ENCODE results near the gene SPARCL1. TPM values are rescaled to one million over a fixed set of nuclear protein-coding genes. Genes with fewer than 3 reads are reported as not detected.

Gene SPARCL1
- total and polyA plus RNA-seq, 4 donors, result 1.9 to 25.8 (median 13.3) TPM

DNA sequence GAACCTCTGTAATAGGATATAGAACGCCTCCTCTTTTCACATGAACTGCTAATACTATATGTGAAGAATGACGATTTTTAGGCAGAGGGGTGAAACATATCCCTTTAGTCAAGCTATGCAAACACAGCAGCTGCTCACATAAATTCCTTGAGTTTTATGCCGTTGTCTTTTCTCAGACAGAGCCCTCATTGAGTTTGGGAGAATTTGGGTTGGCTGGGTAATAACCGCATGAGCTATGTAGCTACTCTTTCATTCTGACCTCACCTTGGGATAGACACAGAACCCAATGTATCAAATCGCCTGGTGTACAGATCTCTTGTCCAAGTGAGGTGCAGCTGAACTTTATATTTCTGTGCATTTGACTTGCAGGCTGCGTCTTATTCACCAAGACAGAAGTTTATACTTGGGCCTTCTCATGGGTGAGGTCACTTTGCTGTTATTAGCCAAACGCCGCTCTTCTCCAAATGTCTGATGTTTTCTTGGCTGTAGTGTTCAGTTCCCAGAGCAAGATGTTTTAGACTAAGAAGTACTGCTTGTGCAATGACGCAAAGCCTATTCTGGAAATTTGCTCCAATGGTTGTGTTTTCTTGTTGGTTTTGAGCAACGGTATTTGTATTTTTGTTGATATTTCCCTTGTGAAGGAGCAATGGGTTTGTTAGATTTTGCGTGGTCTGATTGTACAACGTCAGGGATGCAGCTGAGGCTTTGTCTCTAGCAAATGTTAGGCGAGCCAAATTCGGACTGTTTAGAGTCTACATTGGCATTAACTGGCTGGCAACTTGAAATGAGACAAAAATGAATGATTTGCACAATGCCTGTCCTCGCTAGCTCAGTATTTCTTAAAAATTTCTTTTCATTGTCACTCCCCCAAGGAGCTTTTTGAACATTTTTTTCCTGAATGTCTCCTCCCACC, 11.2 kb upstream of the SPARCL1 start:
- TF ChIP-seq NR2F2 (IDR thresholded peaks at IDR 0.05) (no peak), YY1 (IDR thresholded peaks at IDR 0.05) (no peak), RAD21 (IDR thresholded peaks at IDR 0.05) (no peak), JUND (IDR thresholded peaks at IDR 0.05) (no peak), GABPA (IDR thresholded peaks at IDR 0.05 in 1 of 2, conservative IDR thresholded peaks at IDR 0.05 in 1 of 2) (no peak), EGR1 (IDR thresholded peaks at IDR 0.05; ENCODE audit: low read depth in 2 of 2) (no peak), FOXA1 (IDR thresholded peaks at IDR 0.05) (no peak)
- no peaks in the 10 kb centered on the region for H3K27me3 ChIP-seq (ENCODE audit: control insufficient read depth in 4 of 4, insufficient read depth in 4 of 4, low read length in 3 of 4)
- no peak for DNase-seq (ENCODE audit: low spot score)
- H3K27ac ChIP-seq (ENCODE audit: low read depth in 1 of 2, low read length in 2 of 2), result no peak overlapping the region
- no peaks in the 10 kb centered on the region for H3K9me3 ChIP-seq (ENCODE audit: control insufficient read depth in 4 of 4, low read length in 3 of 4)
- H3K36me3 ChIP-seq (ENCODE audit: control insufficient read depth in 4 of 4, insufficient read depth in 3 of 4, low read depth in 1 of 4, low read length in 3 of 4), result no peaks in the 10 kb centered on the region
- H3K4me3 ChIP-seq (ENCODE audit: low read depth in 1 of 3, low read length in 3 of 3), result no peak overlapping the region
- no peaks in the 10 kb centered on the region for H3K4me1 ChIP-seq (ENCODE audit: control insufficient read depth in 4 of 4, insufficient read depth in 4 of 4, low read length in 3 of 4)
- H3K9ac ChIP-seq (ENCODE audit: low read depth in 1 of 2, low read length in 2 of 2), result no peak overlapping the region
- WGBS, result 86% methylated on average over 15 of the region's 15 CpGs

DNA sequence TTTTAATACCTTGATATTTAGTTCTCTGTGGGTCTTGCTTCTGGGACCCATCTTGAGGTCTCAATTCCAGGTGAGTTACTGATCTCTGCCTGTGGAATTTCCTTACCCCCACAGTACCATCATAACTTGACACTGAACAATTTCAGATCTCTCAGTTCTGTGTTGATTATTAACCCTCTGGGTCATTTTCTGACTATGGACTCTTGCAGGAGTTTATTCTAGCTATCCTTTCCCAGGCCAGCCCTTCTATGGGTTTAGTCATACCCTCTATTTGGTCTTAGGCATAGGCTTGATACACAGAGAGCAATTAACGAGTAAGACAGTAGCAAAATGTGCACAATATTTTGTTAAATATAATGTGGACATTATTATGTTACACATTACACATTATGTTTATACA, 3.7 kb upstream of the SPARCL1 start:
- no peaks in the 10 kb centered on the region for H3K27me3 ChIP-seq (ENCODE audit: control insufficient read depth in 4 of 4, insufficient read depth in 4 of 4, low read length in 3 of 4)
- no peak overlapping the region for H3K4me3 ChIP-seq (ENCODE audit: low read depth in 1 of 3, low read length in 3 of 3)
- no peak overlapping the region for H3K9ac ChIP-seq (ENCODE audit: low read depth in 1 of 2, low read length in 2 of 2)
- TF ChIP-seq, protein P1, sequence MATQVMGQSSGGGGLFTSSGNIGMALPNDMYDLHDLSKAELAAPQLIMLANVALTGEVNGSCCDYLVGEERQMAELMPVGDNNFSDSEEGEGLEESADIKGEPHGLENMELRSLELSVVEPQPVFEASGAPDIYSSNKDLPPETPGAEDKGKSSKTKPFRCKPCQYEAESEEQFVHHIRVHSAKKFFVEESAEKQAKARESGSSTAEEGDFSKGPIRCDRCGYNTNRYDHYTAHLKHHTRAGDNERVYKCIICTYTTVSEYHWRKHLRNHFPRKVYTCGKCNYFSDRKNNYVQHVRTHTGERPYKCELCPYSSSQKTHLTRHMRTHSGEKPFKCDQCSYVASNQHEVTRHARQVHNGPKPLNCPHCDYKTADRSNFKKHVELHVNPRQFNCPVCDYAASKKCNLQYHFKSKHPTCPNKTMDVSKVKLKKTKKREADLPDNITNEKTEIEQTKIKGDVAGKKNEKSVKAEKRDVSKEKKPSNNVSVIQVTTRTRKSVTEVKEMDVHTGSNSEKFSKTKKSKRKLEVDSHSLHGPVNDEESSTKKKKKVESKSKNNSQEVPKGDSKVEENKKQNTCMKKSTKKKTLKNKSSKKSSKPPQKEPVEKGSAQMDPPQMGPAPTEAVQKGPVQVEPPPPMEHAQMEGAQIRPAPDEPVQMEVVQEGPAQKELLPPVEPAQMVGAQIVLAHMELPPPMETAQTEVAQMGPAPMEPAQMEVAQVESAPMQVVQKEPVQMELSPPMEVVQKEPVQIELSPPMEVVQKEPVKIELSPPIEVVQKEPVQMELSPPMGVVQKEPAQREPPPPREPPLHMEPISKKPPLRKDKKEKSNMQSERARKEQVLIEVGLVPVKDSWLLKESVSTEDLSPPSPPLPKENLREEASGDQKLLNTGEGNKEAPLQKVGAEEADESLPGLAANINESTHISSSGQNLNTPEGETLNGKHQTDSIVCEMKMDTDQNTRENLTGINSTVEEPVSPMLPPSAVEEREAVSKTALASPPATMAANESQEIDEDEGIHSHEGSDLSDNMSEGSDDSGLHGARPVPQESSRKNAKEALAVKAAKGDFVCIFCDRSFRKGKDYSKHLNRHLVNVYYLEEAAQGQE (IDR thresholded peaks at IDR 0.05), result no peak
- WGBS, result 87% methylated on average over 1 of the region's 1 CpG
- H3K27ac ChIP-seq (ENCODE audit: low read depth in 1 of 2, low read length in 2 of 2), result no peak overlapping the region
- H3K36me3 ChIP-seq (ENCODE audit: control insufficient read depth in 4 of 4, insufficient read depth in 3 of 4, low read depth in 1 of 4, low read length in 3 of 4), result no peaks in the 10 kb centered on the region
- no peak for DNase-seq (ENCODE audit: low spot score)
- peaks cover 0 to 4% (median 1%) of the 10 kb centered on the region in 4 donors for H3K4me1 ChIP-seq (ENCODE audit: control insufficient read depth in 4 of 4, insufficient read depth in 4 of 4, low read length in 3 of 4)
- H3K9me3 ChIP-seq (ENCODE audit: control insufficient read depth in 4 of 4, low read length in 3 of 4), result no peaks in the 10 kb centered on the region

DNA sequence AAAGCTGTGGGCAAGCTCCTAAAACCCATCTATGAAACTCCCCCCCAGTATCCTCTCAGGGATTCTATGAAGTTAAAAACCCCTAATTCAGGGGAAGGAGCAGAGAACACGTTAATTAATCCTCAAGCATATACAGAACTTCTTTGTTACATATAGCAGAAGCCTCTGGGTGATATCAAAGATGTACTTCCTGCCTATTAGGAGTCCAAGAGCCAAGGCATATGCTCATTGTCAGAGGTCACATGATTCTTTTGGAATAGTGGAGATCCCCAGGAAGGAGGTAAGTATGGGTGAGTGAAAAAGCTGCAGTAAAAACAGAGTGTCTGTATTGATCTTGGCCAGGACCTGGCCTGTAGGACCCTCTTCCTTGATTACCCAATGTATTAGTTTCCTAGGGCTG, 2.9 kb upstream of the SPARCL1 start:
- Histone ChIP-seq H3K9me3 (ENCODE audit: control insufficient read depth in 4 of 4, low read length in 3 of 4) (no peaks in the 10 kb centered on the region), H3K9ac (ENCODE audit: low read depth in 1 of 2, low read length in 2 of 2) (no peak overlapping the region), H3K4me3 (ENCODE audit: low read depth in 1 of 3, low read length in 3 of 3) (no peak overlapping the region), H3K27ac (ENCODE audit: low read depth in 1 of 2, low read length in 2 of 2) (no peak overlapping the region), H3K27me3 (ENCODE audit: control insufficient read depth in 4 of 4, insufficient read depth in 4 of 4, low read length in 3 of 4) (no peaks in the 10 kb centered on the region), H3K36me3 (ENCODE audit: control insufficient read depth in 4 of 4, insufficient read depth in 3 of 4, low read depth in 1 of 4, low read length in 3 of 4) (no peaks in the 10 kb centered on the region), H3K4me1 (ENCODE audit: control insufficient read depth in 4 of 4, insufficient read depth in 4 of 4, low read length in 3 of 4) (peaks cover 0 to 11% (median 4%) of the 10 kb centered on the region in 4 donors)
- 80% methylated on average over 1 of the region's 1 CpG for WGBS
- TF ChIP-seq NR2F2 (IDR thresholded peaks at IDR 0.05), result no peak
- TF ChIP-seq, protein P2, sequence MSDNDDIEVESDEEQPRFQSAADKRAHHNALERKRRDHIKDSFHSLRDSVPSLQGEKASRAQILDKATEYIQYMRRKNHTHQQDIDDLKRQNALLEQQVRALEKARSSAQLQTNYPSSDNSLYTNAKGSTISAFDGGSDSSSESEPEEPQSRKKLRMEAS (IDR thresholded peaks at IDR 0.05), result no peak
- DNase-seq (ENCODE audit: low spot score), result no peak

Measured in liver (tissue), 9 donors.